Neutrophil (primary cell): Measurements from ENCODE around the gene HAAO.

Source experiments
- H3K27ac ChIP-seq: fragments of 200-600 bp; sonication (generic); 2 replicates; pipeline ENCODE4 v1.5.1; 2016; ENCODE audit warnings: mild to moderate bottlenecking, moderate library complexity
- H3K27me3 ChIP-seq: fragments of 200-600 bp; sonication (generic); 2 replicates; pipeline ENCODE4 v1.6.0; 2016; ENCODE audit warnings: mild to moderate bottlenecking
- H3K36me3 ChIP-seq: fragments of 200-600 bp; sonication (generic); 2 replicates; pipeline ENCODE4 v1.5.1; 2017
- H3K4me1 ChIP-seq, 2 experiments: fragments of 200-600 bp in 1 of 2; sonication (generic) in 1 of 2; 1 replicate in 1 of 2; 2 replicates in 1 of 2; pipeline versions ENCODE4 v1.5.1 to v1.6.1; 2013 to 2016; ENCODE audit warnings: low read depth in 1 of 2, low read length in 1 of 2, mild to moderate bottlenecking in 1 of 2, moderate library complexity in 1 of 2; ENCODE audit not compliant: control insufficient read depth in 1 of 2, insufficient read depth in 1 of 2
- H3K4me3 ChIP-seq, 2 experiments: fragments of 200-600 bp in 1 of 2; sonication (generic) in 1 of 2; 1 replicate in 1 of 2; 2 replicates in 1 of 2; pipeline ENCODE4 v1.5.1; 2013 to 2016; ENCODE audit warnings: low read depth in 1 of 2, low read length in 1 of 2, mild to moderate bottlenecking in 1 of 2, moderate library complexity in 1 of 2
- H3K9me3 ChIP-seq: fragments of 200-600 bp; sonication (generic); 2 replicates; pipeline ENCODE4 v1.5.1; 2016
- CTCF ChIP-seq: fragments of 200-600 bp; sonication (generic); IDR thresholded peaks from 2 replicates; pipeline ENCODE4 v1.5.1; 2016; ENCODE audit warnings: antibody characterized with exemption

HAAO gene

GRCh38 chr2:42744545-42745082, 47.8 kb downstream of the HAAO start:
- no peaks in the 10 kb centered on the region for H3K27me3 ChIP-seq
- no peak for TF ChIP-seq CTCF
- no peaks in the 10 kb centered on the region for H3K36me3 ChIP-seq
- no peaks in the 10 kb centered on the region for H3K4me1 ChIP-seq
- H3K4me3 ChIP-seq, result no peak overlapping the region
- no peak overlapping the region for H3K27ac ChIP-seq
- no peaks in the 10 kb centered on the region for H3K9me3 ChIP-seq

GRCh38 chr2:42743659-42743990, 48.8 kb downstream of the HAAO start:
- H3K36me3 ChIP-seq, result no peaks in the 10 kb centered on the region
- TF ChIP-seq CTCF, result no peak
- H3K9me3 ChIP-seq, result no peaks in the 10 kb centered on the region
- no peaks in the 10 kb centered on the region for H3K27me3 ChIP-seq
- no peak overlapping the region for H3K27ac ChIP-seq
- no peak overlapping the region for H3K4me3 ChIP-seq
- no peaks in the 10 kb centered on the region for H3K4me1 ChIP-seq

DNA sequence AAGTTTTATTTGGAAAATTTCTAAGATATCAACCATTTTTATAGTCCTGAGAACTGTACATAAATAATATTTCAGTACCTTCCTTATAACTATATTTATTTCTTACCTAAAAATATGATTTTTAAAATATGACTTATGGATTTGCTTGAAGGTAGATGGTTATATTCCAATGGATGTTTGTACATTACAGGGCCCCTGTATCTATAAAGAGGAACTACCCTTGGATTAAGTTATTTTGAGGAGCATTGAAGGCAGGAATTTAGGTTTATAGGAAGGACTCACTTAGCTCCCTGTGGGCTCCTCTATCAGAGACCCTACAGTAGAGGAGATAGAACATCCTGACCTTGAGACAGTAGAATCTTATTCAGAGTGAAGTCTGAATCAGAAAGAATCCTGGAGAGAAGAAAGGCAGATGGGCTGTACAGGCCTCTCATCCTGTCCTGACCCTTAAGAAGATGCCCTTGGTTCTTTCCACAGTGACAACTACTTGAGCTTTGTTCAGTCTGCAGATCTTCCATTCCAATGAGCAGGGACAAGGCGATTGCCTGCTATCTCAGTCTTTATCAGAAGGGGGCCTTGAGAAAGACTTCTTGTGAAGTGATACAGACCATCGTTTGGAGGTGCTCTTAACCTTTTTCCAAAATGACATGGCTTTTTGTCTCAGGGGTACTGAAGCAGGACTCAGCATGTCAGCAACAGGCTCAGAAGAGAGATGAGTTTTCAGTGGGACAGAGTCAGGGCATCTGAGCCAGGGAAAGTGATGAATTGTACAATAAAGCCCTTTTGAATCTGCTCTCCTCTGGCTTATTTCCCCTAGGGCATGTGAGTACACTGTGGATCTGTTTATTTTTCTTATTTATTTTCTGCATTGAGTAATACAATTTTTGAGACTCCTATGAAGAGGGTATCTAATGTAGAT, 49.4 kb downstream of the HAAO start:
- no peak for TF ChIP-seq CTCF
- Histone ChIP-seq H3K4me1 (no peaks in the 10 kb centered on the region), H3K27ac (no peak overlapping the region), H3K27me3 (no peaks in the 10 kb centered on the region), H3K9me3 (no peaks in the 10 kb centered on the region), H3K36me3 (no peaks in the 10 kb centered on the region), H3K4me3 (no peak overlapping the region)

- no peak for TF ChIP-seq CTCF
- Histone ChIP-seq H3K27me3 (no peaks in the 10 kb centered on the region), H3K27ac (no peak overlapping the region), H3K4me1 (no peaks in the 10 kb centered on the region), H3K4me3 (no peak overlapping the region), H3K9me3 (no peaks in the 10 kb centered on the region), H3K36me3 (no peaks in the 10 kb centered on the region)
These were observed 51.2 kb downstream of the HAAO start for GRCh38 chr2:42741140-42741539.

- Histone ChIP-seq H3K27me3 (no peaks in the 10 kb centered on the region), H3K9me3 (no peaks in the 10 kb centered on the region), H3K27ac (no peak overlapping the region), H3K36me3 (no peaks in the 10 kb centered on the region), H3K4me1 (no peaks in the 10 kb centered on the region), H3K4me3 (no peak overlapping the region)
- no peak for TF ChIP-seq CTCF
These were observed 55.6 kb downstream of the HAAO start for GRCh38 chr2:42736598-42737322.
